D721Med (cell line): Measurements from ENCODE around the gene KLK12.

Experiments
- DNase-seq: peaks from one replicate; pipeline ENCODE4 v3.0.0; 2011; ENCODE audit warnings: low spot score; ENCODE audit not compliant: insufficient read length
- FAIRE-seq: peaks from 2 replicates; lab custom pipeline; 2011; peaks lifted over from hg19 to GRCh38; lab: Jason Lieb, UNC
- TF ChIP-seq, protein P1 (sequence below): IDR thresholded peaks from 2 replicates; pipeline ENCODE4 v1.5.1; 2012; ENCODE audit warnings: mild to moderate bottlenecking, control low read depth; ENCODE audit not compliant: insufficient read depth; ENCODE audit errors: missing control alignments

KLK12 gene

DNA sequence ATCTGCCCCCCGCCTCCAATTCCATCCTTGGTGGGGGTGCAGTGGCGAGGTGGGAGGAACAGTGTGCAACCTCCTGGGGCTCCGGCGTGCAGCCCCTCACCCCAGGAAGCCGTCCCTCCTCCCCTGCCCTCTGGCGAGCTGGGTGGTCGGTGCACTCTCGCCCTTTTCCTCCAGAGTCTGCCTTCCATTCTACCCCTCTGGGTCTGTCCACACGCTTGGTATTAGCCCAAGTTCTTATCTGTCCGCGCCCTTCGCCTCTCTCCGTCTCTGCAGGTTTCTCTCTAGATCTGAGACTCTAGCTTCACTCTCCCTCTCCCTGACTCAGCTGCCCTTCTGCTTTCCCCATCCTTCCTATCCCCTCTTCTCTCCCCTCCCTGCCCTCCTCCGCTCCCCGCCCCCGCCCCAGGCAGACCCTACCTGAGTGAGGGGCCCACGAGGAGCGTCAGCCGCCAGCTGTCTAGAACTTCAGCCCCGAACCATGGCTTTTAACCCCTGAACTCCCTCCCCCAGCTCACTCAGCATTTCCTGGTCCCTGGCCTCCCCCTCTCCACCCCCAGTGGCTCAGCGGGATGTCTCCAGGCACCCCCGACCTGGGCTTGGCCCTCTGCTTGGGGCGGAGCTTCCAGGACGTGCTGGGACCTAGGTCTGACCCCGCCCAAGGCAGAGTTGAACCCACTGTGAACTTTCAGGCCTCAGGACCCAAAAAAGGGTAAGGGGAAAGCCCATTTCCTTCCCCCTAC, 30.6 kb upstream of the KLK12 start:
- no peak for DNase-seq
- no peak for FAIRE-seq
- TF ChIP-seq, protein P1, sequence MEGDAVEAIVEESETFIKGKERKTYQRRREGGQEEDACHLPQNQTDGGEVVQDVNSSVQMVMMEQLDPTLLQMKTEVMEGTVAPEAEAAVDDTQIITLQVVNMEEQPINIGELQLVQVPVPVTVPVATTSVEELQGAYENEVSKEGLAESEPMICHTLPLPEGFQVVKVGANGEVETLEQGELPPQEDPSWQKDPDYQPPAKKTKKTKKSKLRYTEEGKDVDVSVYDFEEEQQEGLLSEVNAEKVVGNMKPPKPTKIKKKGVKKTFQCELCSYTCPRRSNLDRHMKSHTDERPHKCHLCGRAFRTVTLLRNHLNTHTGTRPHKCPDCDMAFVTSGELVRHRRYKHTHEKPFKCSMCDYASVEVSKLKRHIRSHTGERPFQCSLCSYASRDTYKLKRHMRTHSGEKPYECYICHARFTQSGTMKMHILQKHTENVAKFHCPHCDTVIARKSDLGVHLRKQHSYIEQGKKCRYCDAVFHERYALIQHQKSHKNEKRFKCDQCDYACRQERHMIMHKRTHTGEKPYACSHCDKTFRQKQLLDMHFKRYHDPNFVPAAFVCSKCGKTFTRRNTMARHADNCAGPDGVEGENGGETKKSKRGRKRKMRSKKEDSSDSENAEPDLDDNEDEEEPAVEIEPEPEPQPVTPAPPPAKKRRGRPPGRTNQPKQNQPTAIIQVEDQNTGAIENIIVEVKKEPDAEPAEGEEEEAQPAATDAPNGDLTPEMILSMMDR, result no peak

DNA sequence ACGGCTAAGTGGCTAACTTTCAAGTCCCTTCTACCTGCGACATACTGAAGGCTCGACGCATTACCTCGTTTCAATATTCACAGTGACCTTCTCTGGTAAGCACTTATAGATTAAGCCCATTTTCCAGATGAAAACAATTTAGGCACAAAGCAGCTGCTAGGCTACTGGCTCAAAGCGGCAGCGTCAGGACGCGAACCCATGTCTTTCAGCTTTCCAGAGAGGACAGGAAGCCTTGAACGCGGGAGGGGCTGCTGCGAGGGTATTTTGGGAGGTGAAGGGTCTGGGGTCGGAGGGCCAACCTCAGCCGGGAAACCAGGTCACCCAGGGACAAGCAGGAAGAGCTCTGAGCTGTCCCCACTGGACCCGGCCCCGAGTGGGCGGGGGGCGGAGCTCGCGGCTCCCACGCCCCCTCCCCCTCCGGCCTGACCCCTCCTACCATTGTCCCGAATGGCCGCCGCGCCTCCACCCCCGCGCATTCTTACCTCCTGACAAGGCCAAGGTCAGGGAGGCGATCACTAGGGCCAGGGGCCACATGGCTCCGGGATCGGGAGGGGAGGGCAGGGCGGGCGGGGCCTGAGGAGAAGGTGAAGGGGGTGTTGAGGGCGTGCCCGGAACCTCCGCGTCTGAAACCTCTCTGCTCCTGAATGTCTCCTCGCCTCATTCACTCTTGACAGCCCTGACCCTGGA, 29.9 kb upstream of the KLK12 start, which contains the start of gene KLK13:
Gene KLK13 (minus strand): TSS at position 559 of the 687 bp plus-strand sequence. CDS start 25 bp downstream, at position 534.
- DNase-seq (no peak), FAIRE-seq (no peak)
- TF ChIP-seq, protein P1, result no peak

DNA sequence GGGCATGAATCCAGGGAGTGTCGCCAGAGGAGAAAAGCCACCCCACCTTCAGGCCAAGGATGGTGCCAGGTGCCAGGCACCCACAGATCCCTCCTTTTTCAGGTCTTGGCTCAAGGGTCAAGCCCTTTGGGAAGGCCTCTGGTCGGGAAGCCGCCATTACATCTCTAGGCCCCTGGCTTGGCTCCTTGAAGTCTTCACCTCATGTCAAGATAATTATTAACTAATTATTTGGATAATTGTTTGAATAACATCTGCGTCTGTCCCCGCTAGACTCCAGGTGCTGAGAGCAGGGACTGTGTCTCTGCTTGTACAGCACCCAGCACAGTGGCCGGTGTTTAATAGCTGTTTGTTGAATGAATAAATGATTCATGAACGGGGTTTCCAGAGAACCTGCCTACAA, 28.9 kb upstream of the KLK12 start:
- FAIRE-seq (no peak), DNase-seq (no peak)
- TF ChIP-seq, protein P1, result no peak

DNA sequence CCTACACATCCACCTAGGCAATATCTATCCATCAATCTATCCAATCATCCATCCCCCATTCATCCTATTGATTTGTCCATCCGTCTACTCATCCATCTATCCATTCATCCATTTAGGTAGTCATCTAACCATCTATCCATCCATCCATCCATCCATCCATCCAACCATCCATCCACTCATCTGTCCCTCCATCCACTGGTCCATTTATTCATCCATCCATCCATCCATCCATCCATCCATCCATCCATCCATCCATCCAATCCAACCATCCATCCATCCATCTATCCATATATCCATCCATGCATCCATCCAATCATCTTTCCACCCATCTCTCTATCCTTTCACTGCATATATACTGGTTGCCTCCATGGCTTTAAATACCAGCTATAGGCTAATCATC, 26.2 kb upstream of the KLK12 start:
- TF ChIP-seq, protein P1, result no peak
- FAIRE-seq (no peak), DNase-seq (no peak)

DNA sequence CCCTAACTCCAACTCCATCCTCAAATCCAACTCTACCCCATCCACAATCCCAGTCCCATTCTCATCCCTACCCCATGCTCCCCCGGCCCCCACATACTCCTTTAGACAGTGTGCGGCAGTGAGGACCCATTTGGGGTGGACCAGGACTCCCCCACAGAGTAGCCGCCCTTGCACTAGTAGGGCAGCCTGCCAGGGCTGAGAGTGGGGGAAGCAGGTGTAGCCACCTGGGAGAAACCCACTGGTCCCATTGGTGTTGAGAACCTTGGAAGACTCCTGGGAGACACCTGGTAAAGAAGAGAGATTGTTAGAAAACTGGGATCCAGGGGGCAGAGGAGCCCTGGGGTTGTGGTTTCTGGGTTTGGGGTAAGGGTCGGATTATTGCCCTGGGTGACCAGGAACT, 25.5 kb upstream of the KLK12 start:
- DNase-seq, result no peak
- FAIRE-seq, result no peak
- TF ChIP-seq, protein P1, result no peak

DNA sequence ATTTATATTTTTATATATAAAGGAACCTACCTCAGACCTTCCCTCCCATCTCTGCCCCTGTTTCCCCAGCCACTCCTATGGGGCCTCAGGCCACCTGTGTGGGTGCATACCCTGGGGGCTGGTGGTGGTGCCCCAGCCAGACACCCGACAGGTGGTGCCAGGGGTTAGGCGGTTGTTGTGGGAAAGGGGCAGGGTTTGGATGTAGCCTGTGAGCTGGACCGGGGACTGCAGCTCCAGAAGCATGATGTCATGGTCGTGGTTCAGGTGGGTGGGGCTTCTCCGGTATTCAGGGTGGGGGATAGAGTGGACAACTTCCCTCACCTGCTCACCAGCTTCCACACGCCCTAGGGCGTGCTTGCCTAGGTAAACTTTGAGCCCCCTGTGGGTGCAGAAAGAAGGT, 24.9 kb upstream of the KLK12 start:
- FAIRE-seq (no peak), DNase-seq (no peak)

More for the DNA sequence above, 24.9 kb upstream of the KLK12 start:
- TF ChIP-seq, protein P1, result no peak
